ENCODE results near the gene GRK6.

The GRK6 gene

GRCh38 chr5:177426566-177427210 is at the start of gene GRK6:
GRK6 (plus strand) TSS chr5:177426676; CDS start chr5:177426846, 170 bp downstream.
- no peak for DNase-seq

DNA sequence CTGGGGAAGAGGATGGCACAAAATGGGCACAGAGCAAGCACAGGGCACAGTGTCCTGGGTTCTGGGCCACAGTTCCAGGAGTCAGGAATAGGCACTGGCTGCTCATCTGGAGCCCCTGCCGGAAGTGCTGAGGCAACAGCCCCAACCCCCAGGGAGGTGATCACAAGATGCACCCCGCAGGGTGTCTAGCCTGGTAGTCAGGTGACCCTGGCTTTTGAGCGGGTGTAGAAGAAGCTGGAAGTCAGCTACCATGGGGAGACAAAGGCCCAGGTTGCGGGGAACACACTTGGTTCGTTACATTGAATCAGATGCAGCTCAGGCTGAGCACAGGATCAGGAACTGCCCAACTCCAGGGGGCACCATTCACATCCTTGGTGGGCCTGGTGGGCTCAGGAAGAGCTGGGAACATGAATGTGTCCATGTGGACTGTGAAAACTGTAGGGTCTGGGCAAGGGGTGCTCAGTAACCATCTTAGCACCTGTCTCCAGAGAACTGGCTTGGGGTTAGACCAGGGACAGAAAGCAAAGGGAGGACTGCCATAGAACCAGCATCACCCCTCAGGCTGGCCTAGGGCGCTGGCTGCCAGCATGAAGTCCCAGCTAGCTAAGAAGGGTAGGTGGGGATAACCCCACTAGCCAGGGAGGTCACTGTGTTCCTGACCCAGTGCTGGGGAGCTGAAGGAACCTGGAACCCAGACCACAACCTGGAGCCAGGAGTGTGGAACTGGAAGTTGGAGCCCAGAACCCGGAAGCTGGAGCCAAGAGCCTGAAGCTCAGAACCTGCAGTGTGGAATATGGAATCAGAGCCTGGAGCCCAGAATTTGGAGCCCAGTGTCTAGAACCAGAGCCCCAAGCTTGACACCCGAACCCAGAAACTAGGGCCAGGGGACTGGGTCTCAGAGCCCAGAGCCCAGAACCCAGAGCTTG is 48.4 kb upstream of the GRK6 start:
- no peak for DNase-seq

DNA sequence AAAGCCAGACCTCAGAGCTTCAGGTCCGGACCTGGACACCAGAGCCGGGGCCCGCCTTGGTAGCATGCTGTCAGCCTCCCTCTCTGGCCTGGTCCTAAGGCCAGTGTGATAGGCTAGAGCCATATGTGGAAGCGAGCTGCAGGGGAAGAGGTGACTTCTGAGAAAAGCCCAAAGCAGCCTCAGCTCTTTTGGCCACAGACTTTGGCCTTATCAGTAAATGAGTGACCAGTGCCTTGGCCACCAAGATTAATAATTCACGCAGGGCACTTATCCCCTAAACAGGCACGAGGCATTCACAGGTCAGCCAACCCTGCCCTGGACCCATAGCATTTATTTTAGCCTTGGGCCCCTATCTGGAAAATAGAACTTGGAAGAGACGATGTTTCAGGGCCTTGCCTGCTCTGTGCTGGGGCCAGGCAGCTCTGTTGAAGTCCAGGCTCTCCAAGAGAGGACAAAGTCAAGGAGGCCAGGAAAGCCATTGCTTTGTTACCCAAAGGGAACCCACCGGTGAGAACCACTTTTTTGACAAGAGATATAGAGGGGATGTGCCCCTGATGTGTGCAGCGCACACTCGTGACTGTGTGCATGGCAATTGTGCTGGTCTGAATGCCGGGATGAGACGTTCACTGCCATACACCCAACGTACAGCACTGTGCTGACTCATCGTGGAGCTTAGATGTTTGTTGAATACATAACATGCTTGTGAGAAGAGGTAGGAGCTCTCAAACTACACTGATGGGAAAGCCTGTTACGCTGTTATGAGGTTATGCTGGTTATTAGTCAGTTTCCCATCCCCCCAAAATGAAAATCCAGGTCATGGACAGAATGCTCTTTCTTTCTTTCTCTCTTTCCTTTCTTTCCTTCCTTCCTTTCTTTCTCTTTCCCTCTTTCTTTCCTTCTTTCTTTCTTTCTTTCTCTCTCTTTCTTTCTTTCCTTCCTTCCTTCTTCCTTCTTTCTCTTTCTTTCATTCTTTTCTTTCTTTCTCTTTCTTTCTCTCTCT is 47.3 kb upstream of the GRK6 start:
- no peak for DNase-seq

DNA sequence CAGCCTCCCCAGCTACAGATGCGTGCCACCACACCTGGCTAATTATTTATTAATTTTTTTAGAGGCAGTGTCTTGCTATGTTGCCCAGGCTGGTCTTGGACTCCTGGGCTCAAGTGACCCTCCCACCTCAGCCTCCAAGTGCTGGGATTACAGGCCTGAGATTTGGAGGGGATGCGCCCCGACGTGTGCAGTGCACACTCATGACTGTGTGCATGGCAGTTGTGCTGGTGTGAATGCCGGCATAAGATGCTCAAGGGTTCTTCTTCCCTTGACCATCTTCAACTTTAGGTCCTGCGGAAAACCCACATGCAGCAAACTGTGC is 45.7 kb upstream of the GRK6 start:
- DNase-seq, result no peak

DNA sequence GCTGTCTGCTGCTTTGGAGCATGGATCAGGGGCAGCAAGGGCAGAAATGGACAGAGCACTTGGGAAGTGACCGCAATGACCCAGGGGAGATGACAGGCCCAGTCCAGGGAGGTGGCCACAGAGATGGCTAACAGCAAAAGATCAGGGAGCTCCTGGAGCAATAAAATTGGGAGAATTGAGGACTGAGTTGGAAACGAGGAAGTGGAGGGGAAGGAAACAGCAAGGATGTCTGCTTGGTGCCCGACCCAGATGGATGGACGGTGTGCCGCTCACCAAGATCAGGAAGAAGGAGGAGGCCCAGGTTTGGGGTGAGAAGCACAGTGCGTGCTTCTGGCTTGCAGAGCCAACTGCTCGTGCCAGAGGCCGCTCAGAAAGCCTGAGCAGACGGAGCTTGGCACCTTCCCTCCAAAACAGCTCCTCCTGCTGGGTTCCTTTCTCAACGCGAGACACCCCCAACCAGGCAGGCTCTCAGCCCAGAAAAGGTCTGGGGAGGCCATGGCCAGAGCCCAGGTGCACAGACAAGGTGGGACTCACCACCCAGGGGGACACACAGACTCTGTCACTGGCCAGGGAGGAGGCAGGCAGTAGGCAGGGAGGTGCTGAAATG is 44.0 kb upstream of the GRK6 start:
- DNase-seq, result no peak

DNA sequence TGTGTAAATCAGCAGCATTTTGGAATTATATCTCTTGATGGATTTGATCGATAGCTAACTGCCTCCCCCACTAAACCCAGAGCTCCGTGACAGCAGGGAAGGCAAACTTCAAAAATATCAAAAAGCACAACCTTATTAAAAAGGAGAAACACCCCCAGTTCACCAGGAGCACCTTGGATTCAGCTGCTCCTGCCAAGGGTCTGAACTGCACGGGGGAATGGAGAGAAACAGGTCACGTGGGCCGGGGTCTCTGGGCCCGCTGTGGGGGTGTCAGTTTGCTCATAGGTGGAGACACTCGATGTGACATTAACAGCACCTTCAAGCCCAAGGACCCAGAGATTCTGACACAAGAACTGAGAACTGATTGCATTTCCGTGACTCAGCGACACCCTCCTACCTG is 43.3 kb upstream of the GRK6 start:
- DNase-seq, result no peak

DNA sequence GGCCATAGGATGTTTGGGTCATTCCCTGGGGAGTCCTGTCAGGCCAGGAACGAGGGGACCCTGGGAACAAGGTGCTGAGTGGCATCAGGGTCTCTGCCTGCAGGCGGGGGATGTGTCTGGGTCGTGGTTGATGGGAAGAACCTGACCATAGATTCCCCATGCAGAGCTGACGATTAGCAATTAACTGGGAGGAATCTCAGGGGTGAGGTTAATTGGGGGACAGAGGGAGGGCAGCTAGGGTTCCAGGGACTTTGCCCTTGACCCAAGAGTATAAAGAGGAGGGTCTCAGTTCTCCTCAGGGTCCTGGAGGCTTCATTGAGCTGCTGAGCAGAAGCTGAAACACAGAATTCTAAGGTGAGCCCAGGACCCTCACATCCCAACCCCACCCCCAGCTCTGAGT is 42.3 kb upstream of the GRK6 start, which contains the start of gene SLC34A1:
Gene SLC34A1, plus strand, starts transcription at position 301 of the 400 bp plus-strand sequence. CDS start 1,308 bp downstream, outside the sequence.
- DNase-seq, result no peak

DNA sequence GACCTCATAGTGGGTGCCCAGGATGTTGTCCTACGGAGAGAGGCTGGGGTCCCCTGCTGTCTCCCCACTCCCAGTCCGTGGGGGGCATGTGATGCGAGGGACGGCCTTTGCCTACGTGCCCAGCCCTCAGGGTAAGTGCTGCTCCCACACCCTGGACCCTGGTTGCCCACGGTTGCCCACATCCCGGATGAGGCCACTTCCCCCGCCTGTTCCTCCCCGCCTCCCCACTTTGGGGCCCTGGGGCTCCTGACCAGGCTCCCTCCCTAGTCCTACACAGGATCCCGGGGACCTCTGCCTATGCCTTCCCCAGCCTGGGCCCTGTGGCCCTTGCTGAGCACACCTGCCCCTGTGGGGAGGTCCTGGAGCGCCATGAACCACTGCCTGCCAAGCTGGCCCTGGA is 40.8 kb upstream of the GRK6 start:
- DNase-seq, result no peak

DNA sequence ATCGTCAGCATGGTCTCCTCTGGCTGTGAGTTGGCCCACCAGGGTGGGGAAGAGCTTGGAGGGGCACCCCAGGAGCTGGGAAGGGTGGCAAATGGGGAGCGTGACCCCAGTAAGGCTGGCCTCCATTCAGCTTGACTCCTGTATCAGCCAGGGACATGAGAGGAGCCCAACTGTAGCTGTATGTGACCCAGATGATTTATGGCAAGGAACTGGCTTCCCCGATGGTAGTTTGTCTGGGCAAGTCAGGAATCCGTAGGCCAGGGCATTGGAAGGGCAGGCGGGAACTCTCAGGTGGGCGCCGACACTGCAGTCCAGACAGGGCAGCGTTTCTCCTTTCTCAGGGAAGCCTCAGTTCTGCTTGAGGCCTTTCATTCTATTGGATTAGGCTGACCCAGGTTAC is 39.9 kb upstream of the GRK6 start:
- DNase-seq, result no peak

- no peak for DNase-seq
Observed at GRCh38 chr5:177387405-177387804, 39.1 kb upstream of the GRK6 start.

GRCh38 chr5:177388521-177389052 is 37.9 kb upstream of the GRK6 start:
- DNase-seq, result no peak

DNA sequence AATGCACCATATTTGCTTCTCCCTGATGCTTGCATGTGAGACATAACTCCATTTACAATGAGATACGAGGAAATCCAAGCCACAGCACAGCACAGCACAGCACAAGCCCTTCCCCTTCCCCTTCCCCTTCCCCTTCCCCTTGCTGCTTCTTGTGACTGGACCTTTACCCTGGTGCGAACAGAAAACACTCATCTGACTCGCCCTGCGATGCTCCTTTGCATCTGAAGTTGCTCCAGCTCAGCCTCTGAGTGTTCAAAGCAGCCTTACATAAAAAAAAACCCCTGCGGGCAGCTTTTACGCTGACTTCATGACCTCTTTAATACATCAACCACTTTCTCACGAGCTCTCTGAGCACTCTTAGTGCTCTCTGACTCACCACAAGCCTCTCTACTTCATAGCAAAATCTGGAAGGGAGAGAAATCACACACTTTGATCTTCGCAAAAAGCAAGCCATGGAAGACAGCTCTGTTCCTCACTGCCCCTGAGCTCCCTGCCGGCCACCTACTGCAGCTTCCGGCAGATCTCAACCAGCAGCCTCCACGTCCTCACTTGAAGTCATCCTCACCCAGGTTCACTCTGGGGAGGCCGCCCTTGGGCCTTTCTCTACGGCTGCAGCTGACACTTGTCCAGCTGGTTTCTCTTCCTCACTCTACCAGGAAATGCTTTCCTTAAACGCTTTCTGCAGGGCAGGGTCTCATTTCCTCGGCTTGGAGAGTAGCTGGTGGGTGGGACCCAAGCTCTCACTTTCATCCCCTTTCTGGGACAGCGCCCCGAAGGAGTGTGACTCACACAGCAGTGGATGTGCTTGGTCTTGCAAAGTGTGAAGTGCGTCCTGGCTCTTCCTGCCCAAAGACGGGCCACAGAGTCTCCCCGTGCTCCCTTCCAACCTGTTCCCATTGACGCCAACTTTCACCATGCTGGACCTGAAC is 37.0 kb upstream of the GRK6 start:
- peak; percentile 77 for DNase-seq

DNA sequence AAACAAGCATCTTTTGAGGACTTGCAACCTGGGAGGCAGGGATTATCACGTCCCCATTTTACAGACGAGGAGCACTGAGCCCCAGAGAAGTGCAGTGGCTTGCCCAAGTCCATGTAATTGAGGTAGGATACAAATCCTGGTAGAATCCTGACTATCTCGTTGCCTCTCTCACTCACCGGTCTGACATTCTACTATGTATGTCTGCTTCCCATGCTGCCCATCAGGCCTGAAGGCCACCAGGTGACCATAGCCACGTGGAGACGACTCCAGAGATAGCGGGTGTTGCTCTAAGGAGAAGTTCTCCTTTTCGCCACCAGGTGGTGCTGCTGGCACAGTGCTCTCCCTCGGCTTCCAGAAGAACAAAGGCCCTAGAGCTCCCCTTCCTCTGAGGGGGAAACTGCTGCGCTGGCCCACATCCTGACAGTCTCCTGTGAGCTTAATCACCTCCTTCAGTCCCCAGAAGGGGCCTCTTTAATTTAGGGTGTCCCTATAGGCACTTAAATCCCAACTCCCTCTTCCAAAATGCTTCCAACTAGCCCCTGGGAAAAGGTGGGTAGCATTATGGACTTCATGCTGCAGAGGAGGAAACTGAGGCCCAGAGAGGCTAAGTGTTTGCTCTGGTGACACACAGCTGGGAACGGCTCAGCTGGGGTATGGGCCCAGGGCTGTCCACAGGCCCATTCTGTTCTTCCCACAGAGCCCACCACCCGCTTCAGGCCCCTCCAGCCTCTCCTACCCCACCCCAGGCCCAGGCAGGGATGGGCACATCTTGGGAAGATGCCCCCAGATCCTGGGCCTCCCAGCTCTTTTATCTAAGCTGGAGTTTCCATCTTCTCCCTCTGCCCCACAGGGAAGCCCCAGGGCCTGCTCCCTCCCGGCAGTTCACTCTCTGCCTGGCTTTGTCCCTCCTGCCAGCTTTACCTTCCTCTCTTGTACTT is 35.8 kb upstream of the GRK6 start:
- DNase-seq, result peak; percentile 29

- no peak for DNase-seq
Observed at GRCh38 chr5:177392765-177393164, 33.7 kb upstream of the GRK6 start.

DNA sequence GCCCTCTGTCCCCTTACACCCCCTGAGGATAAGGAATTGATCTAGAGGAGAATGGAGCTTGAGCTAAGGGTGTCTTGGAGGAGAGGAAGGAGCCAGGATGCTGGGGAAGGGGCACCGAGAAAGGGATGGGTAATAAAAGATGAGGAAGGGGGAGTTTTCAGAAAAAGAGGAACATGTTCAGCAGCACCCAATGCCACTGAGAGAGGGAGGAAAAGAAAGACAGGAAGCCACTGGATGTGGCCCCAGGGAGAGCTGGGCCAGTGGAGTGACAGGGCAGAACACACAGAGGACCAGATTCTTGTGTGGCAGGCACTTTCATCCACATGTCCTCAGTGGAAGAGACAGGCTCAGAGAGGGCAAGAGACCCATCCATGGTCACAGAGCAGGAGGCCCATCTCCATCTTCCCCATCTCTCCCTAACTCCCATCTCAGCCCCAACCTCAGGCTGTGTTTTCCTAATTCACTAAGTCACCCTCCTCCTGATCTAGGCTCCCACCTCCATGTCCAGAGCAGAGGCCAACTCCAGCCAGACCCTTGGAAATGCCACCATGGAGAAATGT is 33.2 kb upstream of the GRK6 start:
- DNase-seq, result no peak

DNA sequence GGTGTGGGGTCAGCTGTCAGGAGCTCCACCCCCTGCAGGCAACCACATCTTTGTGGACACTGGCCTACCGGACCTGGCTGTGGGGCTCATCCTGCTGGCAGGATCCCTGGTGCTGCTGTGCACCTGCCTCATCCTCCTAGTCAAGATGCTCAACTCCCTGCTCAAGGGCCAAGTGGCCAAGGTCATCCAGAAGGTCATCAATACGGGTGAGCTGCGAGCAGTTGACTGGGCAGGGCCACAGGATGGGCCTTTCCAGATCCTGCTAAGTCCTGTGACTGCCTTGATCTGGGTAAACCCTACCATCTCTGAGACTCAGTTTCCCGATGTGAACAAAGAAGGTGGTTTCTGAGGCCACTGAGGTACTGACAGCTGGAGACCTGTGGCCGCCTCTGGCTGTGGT is 32.5 kb upstream of the GRK6 start:
- no peak for DNase-seq

DNA sequence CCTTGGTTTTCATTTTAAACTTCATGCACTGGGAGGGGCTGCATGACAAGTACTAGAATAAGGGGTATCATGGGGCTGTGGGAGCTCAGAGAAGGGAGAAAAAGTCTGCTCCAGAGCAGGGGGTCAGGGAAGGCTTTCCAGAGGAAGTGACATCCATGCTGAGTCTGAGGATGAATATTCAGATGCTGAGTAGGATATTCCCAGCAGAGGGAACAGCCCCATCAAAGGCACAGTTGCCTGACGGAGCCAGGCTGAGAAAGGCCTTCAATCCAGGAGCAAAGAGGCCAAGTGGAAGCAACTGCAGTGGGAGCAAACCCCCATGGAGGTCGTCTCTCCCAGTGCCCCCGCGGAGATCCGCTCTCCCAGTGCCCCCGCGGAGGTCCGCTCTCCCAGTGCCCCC is 30.4 kb upstream of the GRK6 start:
- no peak for DNase-seq

DNA sequence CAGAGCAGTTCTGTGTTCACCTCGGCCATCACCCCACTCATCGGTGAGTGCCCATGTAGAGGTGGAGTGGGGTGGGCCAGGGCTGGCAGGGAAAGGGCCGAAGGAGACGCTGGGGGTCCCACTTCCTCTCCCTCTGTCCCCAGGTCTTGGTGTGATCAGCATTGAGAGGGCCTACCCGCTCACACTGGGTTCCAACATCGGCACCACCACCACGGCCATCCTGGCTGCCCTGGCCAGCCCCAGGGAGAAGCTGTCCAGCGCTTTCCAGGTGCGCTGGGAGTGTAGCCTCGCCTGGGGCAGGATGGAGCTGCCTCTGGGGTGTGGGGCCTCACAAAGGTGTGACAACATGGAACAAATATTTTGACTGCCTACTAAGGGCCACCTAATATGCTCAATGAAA is 29.7 kb upstream of the GRK6 start:
- DNase-seq, result no peak

DNA sequence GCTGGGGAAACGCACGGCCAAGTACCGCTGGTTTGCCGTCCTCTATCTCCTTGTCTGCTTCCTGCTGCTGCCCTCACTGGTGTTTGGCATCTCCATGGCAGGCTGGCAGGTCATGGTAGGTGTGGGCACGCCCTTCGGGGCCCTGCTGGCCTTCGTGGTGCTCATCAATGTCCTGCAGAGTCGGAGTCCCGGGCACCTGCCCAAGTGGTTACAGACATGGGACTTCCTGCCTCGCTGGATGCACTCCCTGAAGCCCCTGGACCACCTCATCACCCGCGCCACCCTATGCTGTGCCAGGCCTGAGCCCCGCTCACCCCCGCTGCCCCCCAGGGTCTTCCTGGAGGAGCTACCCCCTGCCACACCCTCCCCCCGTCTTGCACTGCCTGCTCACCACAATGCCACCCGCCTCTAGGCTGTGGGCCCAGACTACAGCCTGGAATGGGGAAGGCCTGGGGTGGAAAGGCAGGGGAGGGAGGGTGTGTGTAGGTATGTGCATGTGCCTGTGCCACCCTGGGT is 28.5 kb upstream of the GRK6 start:
- DNase-seq, result no peak

Measured in DMS79 (cell line).